Colonic mucosa (tissue), 4 donors: Measurements from ENCODE around the gene CDH8. TPM values are rescaled to one million over a fixed set of nuclear protein-coding genes. Genes with fewer than 3 reads are reported as not detected.

Source experiments
- DNase-seq: peaks from one replicate; pipeline ENCODE4 v3.0.0-alpha.2; 2020
- H3K27ac ChIP-seq: fragments of 200-600 bp; one replicate; pipeline ENCODE4 v1.8.0; 2021
- H3K27me3 ChIP-seq: fragments of 200-600 bp; one replicate; pipeline ENCODE4 v1.8.0; 2021
- H3K36me3 ChIP-seq: fragments of 200-600 bp; one replicate; pipeline ENCODE4 v1.8.0; 2021
- H3K4me1 ChIP-seq: fragments of 200-600 bp; one replicate; pipeline ENCODE4 v1.8.0; 2021; ENCODE audit warnings: mild to moderate bottlenecking
- H3K4me3 ChIP-seq: fragments of 200-600 bp; one replicate; pipeline ENCODE4 v1.8.0; 2021
- H3K9ac ChIP-seq, 2 donors: one replicate each; pipeline ENCODE4 v1.7.0; 2013; ENCODE audit warnings: control low read depth in 2 of 2, low read depth in 2 of 2, low read length in 2 of 2
- H3K9me3 ChIP-seq: fragments of 200-600 bp; one replicate; pipeline ENCODE4 v1.8.0; 2021
- intact Hi-C: fragments of 100-400 bp; cut with DNase I; formaldehyde crosslinking; loops from one replicate; pipeline ENCODE4 v1.14.1; 2022
- total RNA-seq, 2 donors: library from RNA; stranded (reverse); fragmentation: NEBNext Ultra II Directional in 1 of 2; extraction: Animal tissue kit (Norgen Biotek cat#: 25700) in 1 of 2; gene quantifications; one replicate each; pipeline ENCODE4 v1.2.1, GENCODE V29; 2021
- TF ChIP-seq, protein P1 (sequence below): fragments of 200-600 bp; IDR thresholded peaks from one replicate; pipeline ENCODE4 v1.8.0; 2022; ENCODE audit warnings: antibody characterized with exemption, mild to moderate bottlenecking
- donor health status: healthy.
- donor health status: DM: no; HTN: no; CAD: no.
- donor health status: DM: no; HTN: no; CAD: no.

The CDH8 gene
- total RNA-seq, 2 donors from 2014 or later = 0.13 to 0.69 TPM

DNA sequence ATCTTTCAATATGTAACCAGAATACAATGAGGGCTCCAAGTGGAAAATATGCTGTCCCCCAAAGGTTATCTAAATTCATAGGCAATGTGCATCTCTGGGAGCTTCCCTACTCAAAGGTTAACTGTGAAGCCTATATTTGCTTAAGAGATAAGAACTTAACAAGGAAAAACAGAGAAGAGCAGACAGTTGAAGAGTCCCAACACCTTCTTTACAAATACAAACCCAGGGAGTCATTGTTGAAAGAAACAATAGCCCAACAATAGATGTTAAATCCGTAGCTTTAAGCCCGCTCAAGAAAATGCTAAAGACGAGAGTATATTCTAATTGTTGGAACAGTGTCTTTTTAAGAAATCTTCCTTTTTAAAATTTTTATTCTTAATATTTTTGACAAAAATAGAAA is 87.8 kb downstream of the CDH8 start:
- TF ChIP-seq, protein P1, sequence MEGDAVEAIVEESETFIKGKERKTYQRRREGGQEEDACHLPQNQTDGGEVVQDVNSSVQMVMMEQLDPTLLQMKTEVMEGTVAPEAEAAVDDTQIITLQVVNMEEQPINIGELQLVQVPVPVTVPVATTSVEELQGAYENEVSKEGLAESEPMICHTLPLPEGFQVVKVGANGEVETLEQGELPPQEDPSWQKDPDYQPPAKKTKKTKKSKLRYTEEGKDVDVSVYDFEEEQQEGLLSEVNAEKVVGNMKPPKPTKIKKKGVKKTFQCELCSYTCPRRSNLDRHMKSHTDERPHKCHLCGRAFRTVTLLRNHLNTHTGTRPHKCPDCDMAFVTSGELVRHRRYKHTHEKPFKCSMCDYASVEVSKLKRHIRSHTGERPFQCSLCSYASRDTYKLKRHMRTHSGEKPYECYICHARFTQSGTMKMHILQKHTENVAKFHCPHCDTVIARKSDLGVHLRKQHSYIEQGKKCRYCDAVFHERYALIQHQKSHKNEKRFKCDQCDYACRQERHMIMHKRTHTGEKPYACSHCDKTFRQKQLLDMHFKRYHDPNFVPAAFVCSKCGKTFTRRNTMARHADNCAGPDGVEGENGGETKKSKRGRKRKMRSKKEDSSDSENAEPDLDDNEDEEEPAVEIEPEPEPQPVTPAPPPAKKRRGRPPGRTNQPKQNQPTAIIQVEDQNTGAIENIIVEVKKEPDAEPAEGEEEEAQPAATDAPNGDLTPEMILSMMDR = no peak
- no peak overlapping the region for H3K27ac ChIP-seq
- no peak overlapping the region for H3K4me3 ChIP-seq
- H3K27me3 ChIP-seq = no peaks in the 10 kb centered on the region
- no peak overlapping the region for H3K9ac ChIP-seq
- no peaks in the 10 kb centered on the region for H3K36me3 ChIP-seq
- no peaks in the 10 kb centered on the region for H3K9me3 ChIP-seq
- no peak for DNase-seq
- no peaks in the 10 kb centered on the region for H3K4me1 ChIP-seq
- intact Hi-C loops = no loop called here

DNA sequence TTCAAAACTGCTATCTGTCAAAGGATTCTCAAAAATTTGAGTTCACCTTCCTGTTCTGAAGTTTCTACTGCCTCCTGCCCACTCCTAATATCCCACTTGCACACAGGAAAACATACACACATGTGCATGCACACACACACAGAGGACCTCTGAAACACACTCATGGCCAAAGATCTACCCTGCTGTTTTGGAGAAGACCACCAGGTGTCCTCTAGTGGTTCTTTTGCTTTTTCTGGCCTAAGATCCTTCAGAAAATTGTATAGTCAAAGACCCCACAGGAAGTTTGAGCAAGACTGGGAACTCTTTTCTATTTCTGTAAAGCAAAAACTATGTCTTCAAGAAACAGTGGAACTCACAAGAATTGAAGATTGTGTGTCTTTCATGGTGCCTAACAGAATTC is 90.2 kb downstream of the CDH8 start:
- Histone ChIP-seq H3K27ac (no peak overlapping the region), H3K9me3 (no peaks in the 10 kb centered on the region), H3K36me3 (no peaks in the 10 kb centered on the region), H3K4me1 (no peaks in the 10 kb centered on the region), H3K9ac (no peak overlapping the region), H3K27me3 (no peaks in the 10 kb centered on the region), H3K4me3 (no peak overlapping the region)
- TF ChIP-seq, protein P1 = no peak
- intact Hi-C loops = no loop called here
- DNase-seq = no peak

- Histone ChIP-seq H3K4me1 (no peaks in the 10 kb centered on the region), H3K4me3 (no peak overlapping the region), H3K9ac (no peak overlapping the region), H3K27ac (no peak overlapping the region), H3K27me3 (no peaks in the 10 kb centered on the region), H3K36me3 (no peaks in the 10 kb centered on the region), H3K9me3 (no peaks in the 10 kb centered on the region)
- no peak for DNase-seq
- TF ChIP-seq, protein P1 = no peak
- intact Hi-C loops = no loop called here
These were observed 90.7 kb downstream of the CDH8 start for GRCh38 chr16:61945511-61945910.

DNA sequence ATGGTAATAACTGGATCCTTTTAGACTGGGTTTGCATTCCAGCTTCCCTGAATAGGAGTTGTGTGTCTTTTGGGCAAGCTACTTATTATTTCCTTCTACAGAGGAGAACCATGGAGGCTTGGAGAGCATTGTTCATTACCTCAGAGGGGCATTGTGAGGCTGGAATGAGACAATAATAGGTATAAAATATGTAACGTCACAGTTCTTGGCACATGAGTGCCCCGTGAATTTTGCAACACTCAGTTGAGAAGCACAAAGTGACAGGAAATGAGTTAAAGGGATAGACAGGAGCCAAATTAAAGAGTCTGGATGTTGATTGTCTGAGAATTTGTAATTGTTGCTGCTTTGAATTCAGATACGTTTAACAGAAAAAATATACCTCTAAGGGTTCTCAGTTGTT is 92.2 kb downstream of the CDH8 start:
- Histone ChIP-seq H3K9me3 (no peaks in the 10 kb centered on the region), H3K4me1 (no peaks in the 10 kb centered on the region), H3K9ac (no peak overlapping the region), H3K36me3 (no peaks in the 10 kb centered on the region), H3K27ac (no peak overlapping the region), H3K4me3 (no peak overlapping the region), H3K27me3 (no peaks in the 10 kb centered on the region)
- intact Hi-C loops = no loop called here
- TF ChIP-seq, protein P1 = no peak
- no peak for DNase-seq

GRCh38 chr16:61940611-61941010 is 95.6 kb downstream of the CDH8 start:
- Histone ChIP-seq H3K4me1 (no peaks in the 10 kb centered on the region), H3K9me3 (no peaks in the 10 kb centered on the region), H3K9ac (no peak overlapping the region), H3K27me3 (no peaks in the 10 kb centered on the region), H3K36me3 (no peaks in the 10 kb centered on the region), H3K4me3 (no peak overlapping the region), H3K27ac (no peak overlapping the region)
- intact Hi-C loops = no loop called here
- TF ChIP-seq, protein P1 = no peak
- no peak for DNase-seq

- TF ChIP-seq, protein P1 = no peak
- intact Hi-C loops = no loop called here
- no peaks in the 10 kb centered on the region for H3K36me3 ChIP-seq
- H3K9me3 ChIP-seq = no peaks in the 10 kb centered on the region
- no peak overlapping the region for H3K9ac ChIP-seq
- H3K4me3 ChIP-seq = no peak overlapping the region
- no peak for DNase-seq
- H3K27ac ChIP-seq = no peak overlapping the region
- H3K27me3 ChIP-seq = no peaks in the 10 kb centered on the region
- no peaks in the 10 kb centered on the region for H3K4me1 ChIP-seq
These were observed 98.6 kb downstream of the CDH8 start for GRCh38 chr16:61937646-61938045.
